Loucy (cell line): Measurements from ENCODE around the gene B4GALNT3.

Experiments used
- CTCF ChIP-seq: fragments of 200-600 bp; sonication (generic); conservative IDR thresholded peaks from 2 replicates; pipeline ENCODE4 v1.5.1; 2014; ENCODE audit warnings: mild to moderate bottlenecking, antibody characterized with exemption, low read length
- EZH2phosphoT487 ChIP-seq: fragments of 200-600 bp; IDR thresholded peaks from 2 replicates; pipeline ENCODE4 v1.6.1; 2018; ENCODE audit warnings: antibody characterized with exemption, mild to moderate bottlenecking, moderate library complexity, borderline replicate concordance

- TF ChIP-seq CTCF (no peak), EZH2phosphoT487 (no peak)
These were observed 2.1 kb upstream of the B4GALNT3 start for GRCh38 chr12:457676-458075.
